Measurements from ENCODE around the gene TNIK.

TNIK gene

DNA sequence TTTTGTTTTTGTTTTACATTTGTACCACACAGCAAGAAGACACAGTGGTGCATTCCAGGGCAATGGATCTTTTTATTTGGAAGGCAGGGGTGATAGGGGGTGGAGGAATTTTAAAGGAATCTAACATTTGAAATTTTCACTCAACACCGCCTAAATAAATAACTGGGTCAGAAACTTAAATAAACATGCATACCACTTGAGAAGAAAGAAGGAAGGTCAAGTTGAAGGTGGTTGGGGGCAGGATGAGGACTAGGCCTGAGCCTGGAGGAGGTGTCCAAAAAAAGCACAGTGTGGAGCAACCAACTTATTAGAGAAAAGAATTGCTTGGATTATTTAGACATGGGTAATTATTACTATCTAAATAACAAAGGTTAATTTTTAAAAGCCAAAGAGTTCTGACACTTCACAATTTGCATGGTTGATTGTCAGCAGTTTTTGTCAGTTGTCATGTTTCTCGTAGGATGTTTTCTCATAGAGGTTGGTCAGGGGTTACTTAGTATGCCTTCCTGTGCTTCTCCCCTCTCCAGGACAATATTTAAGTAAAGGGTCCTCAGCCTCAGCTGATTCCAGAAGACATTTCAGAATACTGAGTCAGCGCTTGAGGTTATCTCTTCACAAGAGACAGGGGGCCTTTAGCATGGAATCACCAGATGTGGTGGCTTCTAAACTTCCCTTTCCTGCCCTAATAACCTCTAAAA, 260.0 kb downstream of the TNIK start:
- DNase-seq (ENCODE audit: low spot score), result no peak
- TF ChIP-seq, protein P1, sequence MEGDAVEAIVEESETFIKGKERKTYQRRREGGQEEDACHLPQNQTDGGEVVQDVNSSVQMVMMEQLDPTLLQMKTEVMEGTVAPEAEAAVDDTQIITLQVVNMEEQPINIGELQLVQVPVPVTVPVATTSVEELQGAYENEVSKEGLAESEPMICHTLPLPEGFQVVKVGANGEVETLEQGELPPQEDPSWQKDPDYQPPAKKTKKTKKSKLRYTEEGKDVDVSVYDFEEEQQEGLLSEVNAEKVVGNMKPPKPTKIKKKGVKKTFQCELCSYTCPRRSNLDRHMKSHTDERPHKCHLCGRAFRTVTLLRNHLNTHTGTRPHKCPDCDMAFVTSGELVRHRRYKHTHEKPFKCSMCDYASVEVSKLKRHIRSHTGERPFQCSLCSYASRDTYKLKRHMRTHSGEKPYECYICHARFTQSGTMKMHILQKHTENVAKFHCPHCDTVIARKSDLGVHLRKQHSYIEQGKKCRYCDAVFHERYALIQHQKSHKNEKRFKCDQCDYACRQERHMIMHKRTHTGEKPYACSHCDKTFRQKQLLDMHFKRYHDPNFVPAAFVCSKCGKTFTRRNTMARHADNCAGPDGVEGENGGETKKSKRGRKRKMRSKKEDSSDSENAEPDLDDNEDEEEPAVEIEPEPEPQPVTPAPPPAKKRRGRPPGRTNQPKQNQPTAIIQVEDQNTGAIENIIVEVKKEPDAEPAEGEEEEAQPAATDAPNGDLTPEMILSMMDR (IDR thresholded peaks at IDR 0.05; ENCODE audit: borderline replicate concordance, control extremely low read depth, extremely low read depth, insufficient read depth, missing control alignments), result no peak
- in situ Hi-C loops (cut with MboI; ENCODE audit: low sequenced_read_pairs, unreplicated experiment), result no loop called here

DNA sequence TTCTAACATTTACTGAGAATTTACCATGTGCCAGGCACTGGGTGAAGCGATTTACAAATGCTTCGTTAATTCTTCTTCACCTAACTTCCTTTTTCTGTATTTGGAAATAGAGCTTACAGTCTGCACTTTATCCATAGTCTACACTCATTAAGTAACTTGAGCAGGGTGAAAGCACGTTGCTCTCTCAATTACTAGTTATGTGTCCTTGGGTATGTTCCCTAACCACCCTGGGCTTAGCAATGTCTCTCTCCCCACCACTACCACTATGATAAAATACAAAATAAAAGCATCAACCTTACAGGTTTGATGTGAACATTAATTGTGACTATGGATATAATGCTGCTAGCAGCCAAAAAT, 260.8 kb downstream of the TNIK start:
- no peak for DNase-seq (ENCODE audit: low spot score)
- in situ Hi-C loops (cut with MboI; ENCODE audit: low sequenced_read_pairs, unreplicated experiment), result no loop called here
- TF ChIP-seq, protein P1 (IDR thresholded peaks at IDR 0.05; ENCODE audit: borderline replicate concordance, control extremely low read depth, extremely low read depth, insufficient read depth, missing control alignments), result no peak

DNA sequence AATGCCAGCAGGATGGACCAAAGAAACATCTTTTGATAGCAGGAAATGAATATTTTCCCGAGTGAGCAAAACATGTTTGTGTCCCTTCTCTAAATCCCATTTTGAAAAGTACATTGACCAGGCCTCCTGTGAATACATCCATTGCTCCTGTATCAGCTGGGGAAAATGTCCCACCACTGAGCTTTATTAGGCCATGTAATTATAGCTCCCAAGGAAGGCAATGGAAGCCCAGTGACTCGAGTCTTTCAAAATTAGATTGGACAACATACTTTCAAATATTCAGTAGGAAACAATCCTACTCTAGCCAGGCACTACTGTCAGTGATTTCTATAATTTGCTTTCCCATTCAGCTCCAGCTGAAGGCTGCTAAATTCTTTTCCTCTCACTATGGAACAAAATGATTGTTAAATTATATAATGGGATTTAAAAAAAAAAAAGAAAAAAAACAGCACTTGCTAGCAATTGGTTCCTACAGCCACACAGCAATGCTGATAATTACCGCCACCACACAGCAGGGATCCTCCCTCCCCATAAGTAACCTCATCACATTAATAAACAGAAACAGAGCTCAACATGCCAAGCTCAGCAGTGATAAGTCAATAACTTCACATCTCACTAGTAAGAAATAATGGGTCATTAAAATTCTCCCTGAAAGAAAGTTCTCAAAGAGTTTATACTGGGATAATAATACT, 261.3 kb downstream of the TNIK start:
- no peak for DNase-seq (ENCODE audit: low spot score)
- TF ChIP-seq, protein P1 (IDR thresholded peaks at IDR 0.05; ENCODE audit: borderline replicate concordance, control extremely low read depth, extremely low read depth, insufficient read depth, missing control alignments), result no peak
- in situ Hi-C loops (cut with MboI; ENCODE audit: low sequenced_read_pairs, unreplicated experiment), result no loop called here

DNA sequence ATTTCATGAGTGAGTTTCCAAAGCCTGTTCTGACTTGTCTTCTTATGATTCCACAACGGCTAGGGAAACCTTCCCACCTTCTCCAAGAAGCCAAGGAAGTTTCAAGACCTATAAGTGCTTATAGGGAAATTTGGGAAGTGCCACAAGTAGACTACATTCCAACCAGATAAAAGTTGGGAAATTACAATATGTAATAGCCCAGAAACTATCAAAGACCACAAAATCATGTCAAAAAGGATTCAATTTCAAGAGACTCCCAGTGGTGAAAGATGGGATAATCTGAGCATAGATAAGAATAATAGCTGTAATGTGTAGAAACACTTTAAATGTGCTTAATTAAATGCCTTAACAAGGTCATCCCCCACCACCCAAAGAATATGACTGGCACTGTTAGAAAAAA, 264.5 kb downstream of the TNIK start:
- in situ Hi-C loops (cut with MboI; ENCODE audit: low sequenced_read_pairs, unreplicated experiment), result no loop called here
- DNase-seq (ENCODE audit: low spot score), result no peak
- TF ChIP-seq, protein P1 (IDR thresholded peaks at IDR 0.05; ENCODE audit: borderline replicate concordance, control extremely low read depth, extremely low read depth, insufficient read depth, missing control alignments), result no peak

DNA sequence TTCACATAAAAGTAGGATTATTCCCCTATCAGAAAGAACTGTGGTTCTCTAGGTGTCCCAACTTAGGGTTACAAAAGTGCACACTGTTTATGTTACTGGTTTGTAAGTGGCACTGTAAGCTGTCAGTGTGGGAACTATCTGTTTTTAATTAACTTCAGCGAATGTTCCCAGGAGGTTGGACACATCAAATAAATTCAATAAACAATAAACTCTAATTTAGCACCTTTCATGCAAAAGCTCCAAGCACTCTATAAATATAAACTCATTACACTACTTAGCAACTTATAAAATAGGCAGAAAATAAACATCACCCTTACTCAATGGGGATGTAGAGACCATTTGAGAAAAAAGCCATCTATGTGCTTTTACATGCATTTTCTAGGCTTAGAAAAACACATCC, 265.2 kb downstream of the TNIK start:
- in situ Hi-C loops (cut with MboI; ENCODE audit: low sequenced_read_pairs, unreplicated experiment), result no loop called here
- TF ChIP-seq, protein P1 (IDR thresholded peaks at IDR 0.05; ENCODE audit: borderline replicate concordance, control extremely low read depth, extremely low read depth, insufficient read depth, missing control alignments), result no peak
- no peak for DNase-seq (ENCODE audit: low spot score)

DNA sequence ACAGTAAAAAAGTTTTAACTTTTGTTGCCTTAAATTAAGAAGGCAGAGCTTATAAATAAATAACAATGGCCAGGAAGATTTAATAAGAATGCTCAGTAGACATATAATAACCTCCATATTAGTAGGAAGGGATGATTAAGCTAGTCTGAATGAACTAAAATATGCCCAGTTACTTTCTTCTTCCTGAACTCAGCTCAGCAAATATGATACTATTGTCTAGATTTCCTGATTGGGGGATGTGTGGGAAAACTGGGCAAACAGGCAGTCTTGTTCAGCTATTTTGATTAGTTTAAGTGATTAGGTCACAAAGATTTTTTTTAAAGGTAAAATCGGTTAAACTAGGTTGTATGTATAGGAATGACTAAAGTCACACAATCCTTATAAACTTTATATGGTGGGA, 266.5 kb downstream of the TNIK start:
- TF ChIP-seq, protein P1 (IDR thresholded peaks at IDR 0.05; ENCODE audit: borderline replicate concordance, control extremely low read depth, extremely low read depth, insufficient read depth, missing control alignments), result no peak
- DNase-seq (ENCODE audit: low spot score), result no peak
- in situ Hi-C loops (cut with MboI; ENCODE audit: low sequenced_read_pairs, unreplicated experiment), result no loop called here

Data from GM13976 (cell line).